Endothelial cell of umbilical vein (primary cell): Measurements from ENCODE around the gene TNRC6B. TPM values are rescaled to one million over a fixed set of nuclear protein-coding genes. Genes with fewer than 3 reads are reported as not detected.

Experiments used
- BruUV-seq: library from RNA; stranded (reverse); fragments of 400-500 nt; replicated peaks from 2 replicates; lab custom pipeline; 2021; lab: Mats Ljungman, UMichigan
- CTCF ChIA-PET: fragments of 300-600, 350-600 bp; sonication (Branson Sonifier 250); formaldehyde crosslinking; loops from one replicate; lab custom pipeline; 2021; ENCODE audit warnings: antibody characterized with exemption, inconsistent platforms; lab: Charles Lee
- POLR2A ChIA-PET: fragments of 300-600, 350-600 bp; sonication (Branson Sonifier 250); formaldehyde crosslinking; loops from one replicate; lab custom pipeline; 2021; ENCODE audit warnings: antibody characterized with exemption, inconsistent platforms; lab: Charles Lee
- DNase-seq: peaks from one replicate; pipeline ENCODE4 v3.0.0-alpha.2; 2011; ENCODE audit warnings: low read depth, low spot score
- FAIRE-seq: peaks from 2 replicates; lab custom pipeline; 2011; peaks lifted over from hg19 to GRCh38; lab: Jason Lieb, UNC
- H2AFZ ChIP-seq: 2 replicates; pipeline ENCODE4 v1.6.0; 2012; ENCODE audit warnings: low read depth, low read length, control low read depth, inconsistent platforms
- H3K27ac ChIP-seq: 2 replicates; pipeline ENCODE4 v1.5.1; 2011; ENCODE audit warnings: low read depth, mild to moderate bottlenecking, control low read depth, low read length, moderate library complexity; ENCODE audit not compliant: insufficient read depth
- H3K27me3 ChIP-seq, 2 experiments: 2 replicates each; pipeline versions ENCODE4 v1.6.0 to v1.6.1; 2011; ENCODE audit warnings: low read length in 2 of 2, mixed read lengths in 1 of 2; ENCODE audit not compliant: control insufficient read depth in 2 of 2, insufficient read depth in 2 of 2
- H3K36me3 ChIP-seq, 2 experiments: 2 replicates in 1 of 2; 3 replicates in 1 of 2; pipeline ENCODE4 v1.5.1; 2011; ENCODE audit warnings: low read length in 2 of 2, mild to moderate bottlenecking in 1 of 2, moderate library complexity in 1 of 2; ENCODE audit not compliant: control insufficient read depth in 2 of 2, insufficient read depth in 2 of 2; ENCODE audit errors: extremely low read depth in 1 of 2
- H3K4me1 ChIP-seq: 3 replicates; pipeline ENCODE4 v1.5.1; 2011; ENCODE audit warnings: mild to moderate bottlenecking, low read length; ENCODE audit not compliant: control insufficient read depth, insufficient read depth; ENCODE audit errors: extremely low read depth
- H3K4me2 ChIP-seq: 2 replicates; pipeline ENCODE4 v1.6.1; 2011; ENCODE audit warnings: low read length, control low read depth, mixed read lengths; ENCODE audit not compliant: insufficient read depth
- H3K4me3 ChIP-seq, 3 experiments: fragments of 200-600 bp in 1 of 3; sonication (generic), shearing (Covaris generic) in 1 of 3; replicated peaks in 1 of 3; 2 replicates each; pipeline ENCODE4 v1.5.1; 2011 to 2016; ENCODE audit warnings: control low read depth in 3 of 3, low read length in 3 of 3, mild to moderate bottlenecking in 2 of 3, inconsistent platforms in 1 of 3, low read depth in 1 of 3, moderate library complexity in 1 of 3; ENCODE audit not compliant: insufficient read depth in 1 of 3
- H3K79me2 ChIP-seq: 2 replicates; pipeline ENCODE4 v1.6.0; 2012; ENCODE audit warnings: low read length, inconsistent platforms; ENCODE audit not compliant: control insufficient read depth, insufficient read depth
- H3K9ac ChIP-seq: replicated peaks from 2 replicates; pipeline ENCODE3; 2011; ENCODE audit warnings: low read length, control low read depth; ENCODE audit not compliant: insufficient read depth; ENCODE audit errors: extremely low read depth
- H3K9me1 ChIP-seq: replicated peaks from 3 replicates; pipeline ENCODE4 v1.6.0; 2011; ENCODE audit warnings: mild to moderate bottlenecking, low read length; ENCODE audit not compliant: control insufficient read depth, insufficient read depth; ENCODE audit errors: extremely low read depth
- H3K9me3 ChIP-seq: replicated peaks from 2 replicates; pipeline ENCODE4 v1.5.1; 2012; ENCODE audit warnings: low read length, inconsistent platforms; ENCODE audit not compliant: control insufficient read depth, insufficient read depth
- H4K20me1 ChIP-seq: replicated peaks from 2 replicates; pipeline ENCODE3; 2011; ENCODE audit warnings: mild to moderate bottlenecking, low read length; ENCODE audit not compliant: control insufficient read depth, insufficient read depth; ENCODE audit errors: extremely low read depth
- EZH2 ChIP-seq: IDR thresholded peaks from 2 replicates; pipeline ENCODE4 v1.6.1; 2012; ENCODE audit warnings: borderline replicate concordance, low read depth, mild to moderate bottlenecking, moderate library complexity, low read length, inconsistent platforms; ENCODE audit not compliant: severe bottlenecking
- FOS ChIP-seq: IDR thresholded peaks from 2 replicates; pipeline ENCODE4 v1.6.1; 2011; ENCODE audit warnings: mild to moderate bottlenecking, low read length, moderate library complexity, borderline replicate concordance; ENCODE audit not compliant: insufficient read depth
- GATA2 ChIP-seq: IDR thresholded peaks from 2 replicates; pipeline ENCODE4 v1.7.0; 2011; ENCODE audit warnings: low read depth, mild to moderate bottlenecking, moderate library complexity, mixed read lengths, low read length; ENCODE audit not compliant: insufficient read length, insufficient read depth
- JUN ChIP-seq: IDR thresholded peaks from 2 replicates; pipeline ENCODE4 v1.6.1; 2011; ENCODE audit warnings: borderline replicate concordance, low read depth; ENCODE audit not compliant: insufficient read length, insufficient read depth
- MAX ChIP-seq: IDR thresholded peaks from 2 replicates; pipeline ENCODE4 v1.6.1; 2011; ENCODE audit not compliant: insufficient read depth, insufficient read length
- MYC ChIP-seq: IDR thresholded peaks from one replicate; pipeline ENCODE4 v1.6.1; 2011; ENCODE audit warnings: mild to moderate bottlenecking, low read depth, low read length
- dilution Hi-C: fragments of 300-500 bp; cut with MboI; formaldehyde crosslinking; loops from one replicate; pipeline ENCODE4 v1.15.0; 2019; ENCODE audit warnings: low sequenced_read_pairs; ENCODE audit not compliant: extremely low pct_ligation_motif_present
- intact Hi-C: fragments of 100-400 bp; cut with micrococcal nuclease; formaldehyde crosslinking; loops from one replicate; pipeline ENCODE4 v1.10.0; 2022
- polyA plus RNA-seq, 4 experiments: library from polyadenylated mRNA; depleted of rRNA in 3 of 4; stranded (reverse) in 3 of 4; unstranded in 1 of 4; fragments of >200 nt; gene quantifications; 2 replicates each; pipeline versions ENCODE4 v1.2.1 to v1.2.3, GENCODE V29; 2011 to 2012; ENCODE audit warnings: missing spikeins in 1 of 4
- total RNA-seq: library from RNA; stranded (reverse); gene quantifications from 2 replicates; pipeline ENCODE4 v1.2.3, GENCODE V29; 2021

Gene TNRC6B
- total and polyA plus RNA-seq, 2 donors (not counting 3 experiments of a cell fraction or from before 2014, with no cell fraction given): 10.6 to 37.2 TPM

- Histone ChIP-seq H2AFZ (no peak overlapping the region), H3K36me3 (no peaks in the 10 kb centered on the region), H3K9me1 (no peaks in the 10 kb centered on the region), H3K9ac (no peak overlapping the region), H3K27ac (no peak overlapping the region), H3K9me3 (no peaks in the 10 kb centered on the region), H4K20me1 (peaks cover 8% of the 10 kb centered on the region), H3K4me1 (no peaks in the 10 kb centered on the region), H3K27me3 (no peaks in the 10 kb centered on the region), H3K79me2 (peaks cover 80% of the 10 kb centered on the region), H3K4me3 (no peak overlapping the region), H3K4me2 (no peak overlapping the region)
- POLR2A ChIA-PET: no interaction called here
- dilution Hi-C loops: no loop called here
- no TSS peak for BruUV-seq
- intact Hi-C loops: no loop called here
- TF ChIP-seq GATA2: no peak
- no peak for TF ChIP-seq MAX
- peak; percentile 12 for TF ChIP-seq FOS
- peak; percentile 4 for TF ChIP-seq JUN
- CTCF ChIA-PET: no interaction called here
- DNase-seq (no peak), FAIRE-seq (no peak)
Observed at GRCh38 chr22:40189997-40190396, 12.3 kb downstream of the TNRC6B start.

GRCh38 chr22:40190501-40190900 is 12.8 kb downstream of the TNRC6B start:
- no peak overlapping the region for H3K9ac ChIP-seq
- H3K27ac ChIP-seq: no peak overlapping the region
- dilution Hi-C loops: no loop called here
- ChIA-PET POLR2A (interaction anchor here (0.6 to 1.5 kb wide), 2 partner anchors 13 to 996 kb away, joined by 4 read pairs; partner anchors contain the start of gene TNRC6B), CTCF (interaction anchor here (2.5 kb wide), 1 partner anchor 13 kb away, joined by 8 read pairs; the partner anchor contains the start of gene TNRC6B)
- no peaks in the 10 kb centered on the region for H3K9me1 ChIP-seq
- H3K4me2 ChIP-seq: no peak overlapping the region
- H3K36me3 ChIP-seq: no peaks in the 10 kb centered on the region
- H3K79me2 ChIP-seq: peaks cover 79% of the 10 kb centered on the region
- peaks cover 8% of the 10 kb centered on the region for H4K20me1 ChIP-seq
- no peak overlapping the region for H2AFZ ChIP-seq
- FAIRE-seq (no peak), DNase-seq (no peak)
- no TSS peak for BruUV-seq
- H3K9me3 ChIP-seq: no peaks in the 10 kb centered on the region
- TF ChIP-seq MYC: no peak
- TF ChIP-seq EZH2: no peak
- no peak for TF ChIP-seq FOS
- H3K27me3 ChIP-seq: no peaks in the 10 kb centered on the region
- H3K4me1 ChIP-seq: no peaks in the 10 kb centered on the region
- no peak overlapping the region for H3K4me3 ChIP-seq
- intact Hi-C loops: no loop called here
